ENCODE measurements around the gene GPC3.

- TF ChIP-seq CTCF (IDR thresholded peaks at IDR 0.05) = no peak
- no peak for TF ChIP-seq POLR2A (IDR thresholded peaks at IDR 0.05)
Measured at GRCh38 chrX:133923548-133923947, 61.8 kb downstream of the GPC3 start.
